DND-41 (cell line): ENCODE results near the gene AMPD2.
A peak's percentile ranks its signal among the peaks of the same experiment; 100 is the strongest.

ENCODE experiments used
- ATAC-seq: fragments of 200-7000 bp; cut with Tn5 transposase; 3 replicates; pipeline ENCODE4 v1.9.1; 2021; ENCODE audit warnings: low read depth; ENCODE audit not compliant: insufficient read depth
- DNase-seq: peaks from one replicate; pipeline ENCODE4 v3.0.0-alpha.2; 2020
- H2AFZ ChIP-seq: 2 replicates; pipeline ENCODE4 v1.6.0; 2012; ENCODE audit warnings: low read depth, low read length
- H3K27ac ChIP-seq: 2 replicates; pipeline ENCODE4 v1.5.1; 2012; ENCODE audit warnings: low read length, inconsistent platforms
- H3K27me3 ChIP-seq: fragments of 200-600 bp; sonication (generic); 2 replicates; pipeline ENCODE4 v1.6.0; 2012; ENCODE audit warnings: low read length, mild to moderate bottlenecking, inconsistent platforms; ENCODE audit not compliant: insufficient read depth, poor library complexity
- H3K36me3 ChIP-seq: 2 replicates; pipeline ENCODE4 v1.5.1; 2012; ENCODE audit warnings: low read length, inconsistent platforms; ENCODE audit not compliant: insufficient read depth
- H3K4me1 ChIP-seq: 2 replicates; pipeline ENCODE4 v1.5.1; 2012; ENCODE audit warnings: mild to moderate bottlenecking, low read length; ENCODE audit not compliant: insufficient read depth
- H3K4me2 ChIP-seq: 2 replicates; pipeline ENCODE4 v1.6.0; 2012; ENCODE audit warnings: mild to moderate bottlenecking, moderate library complexity, low read length, inconsistent platforms; ENCODE audit not compliant: insufficient read depth
- H3K4me3 ChIP-seq, 2 experiments: fragments of 200-600 bp in 1 of 2; shearing (Covaris generic) in 1 of 2; 2 replicates each; pipeline ENCODE4 v1.5.1; 2012 to 2016; ENCODE audit warnings: inconsistent platforms in 2 of 2, low read length in 2 of 2, mild to moderate bottlenecking in 2 of 2, low read depth in 1 of 2, moderate library complexity in 1 of 2
- H3K79me2 ChIP-seq: 2 replicates; pipeline ENCODE4 v1.6.0; 2012; ENCODE audit warnings: low read length, inconsistent platforms; ENCODE audit not compliant: insufficient read depth
- H3K9ac ChIP-seq: 2 replicates; pipeline ENCODE4 v1.6.0; 2012; ENCODE audit warnings: low read depth, mild to moderate bottlenecking, inconsistent platforms, low read length, moderate library complexity
- H3K9me3 ChIP-seq: 2 replicates; pipeline ENCODE4 v1.5.1; 2012; ENCODE audit warnings: low read length, moderate library complexity, mild to moderate bottlenecking, inconsistent platforms; ENCODE audit not compliant: insufficient read depth, severe bottlenecking
- H4K20me1 ChIP-seq: 2 replicates; pipeline ENCODE4 v1.6.0; 2012; ENCODE audit warnings: low read length; ENCODE audit not compliant: insufficient read depth
- EZH2 ChIP-seq: IDR thresholded peaks from 3 replicates; pipeline ENCODE4 v1.6.1; 2012; ENCODE audit warnings: borderline replicate concordance, low read depth, mild to moderate bottlenecking, moderate library complexity, low read length, inconsistent platforms; ENCODE audit not compliant: severe bottlenecking
- TF ChIP-seq, protein P1 (sequence below): IDR thresholded peaks from 2 replicates; pipeline ENCODE4 v1.5.1; 2012; ENCODE audit warnings: borderline replicate concordance, low read length, moderate library complexity, mild to moderate bottlenecking; ENCODE audit not compliant: poor library complexity, severe bottlenecking; ENCODE audit errors: extremely low read depth

AMPD2 gene

GRCh38 chr1:109595531-109595930 lies 24.1 kb upstream of the AMPD2 start:
- H3K79me2 ChIP-seq = no peaks in the 10 kb centered on the region
- no peak overlapping the region for H3K9ac ChIP-seq
- ATAC-seq = no peak
- no peaks in the 10 kb centered on the region for H3K4me1 ChIP-seq
- H3K36me3 ChIP-seq = peaks cover 47% of the 10 kb centered on the region
- no peak overlapping the region for H3K27ac ChIP-seq
- no peak overlapping the region for H3K4me2 ChIP-seq
- no peaks in the 10 kb centered on the region for H4K20me1 ChIP-seq
- no peak overlapping the region for H2AFZ ChIP-seq
- H3K4me3 ChIP-seq = no peak overlapping the region
- no peaks in the 10 kb centered on the region for H3K27me3 ChIP-seq
- no peak for TF ChIP-seq EZH2
- TF ChIP-seq, protein P1, sequence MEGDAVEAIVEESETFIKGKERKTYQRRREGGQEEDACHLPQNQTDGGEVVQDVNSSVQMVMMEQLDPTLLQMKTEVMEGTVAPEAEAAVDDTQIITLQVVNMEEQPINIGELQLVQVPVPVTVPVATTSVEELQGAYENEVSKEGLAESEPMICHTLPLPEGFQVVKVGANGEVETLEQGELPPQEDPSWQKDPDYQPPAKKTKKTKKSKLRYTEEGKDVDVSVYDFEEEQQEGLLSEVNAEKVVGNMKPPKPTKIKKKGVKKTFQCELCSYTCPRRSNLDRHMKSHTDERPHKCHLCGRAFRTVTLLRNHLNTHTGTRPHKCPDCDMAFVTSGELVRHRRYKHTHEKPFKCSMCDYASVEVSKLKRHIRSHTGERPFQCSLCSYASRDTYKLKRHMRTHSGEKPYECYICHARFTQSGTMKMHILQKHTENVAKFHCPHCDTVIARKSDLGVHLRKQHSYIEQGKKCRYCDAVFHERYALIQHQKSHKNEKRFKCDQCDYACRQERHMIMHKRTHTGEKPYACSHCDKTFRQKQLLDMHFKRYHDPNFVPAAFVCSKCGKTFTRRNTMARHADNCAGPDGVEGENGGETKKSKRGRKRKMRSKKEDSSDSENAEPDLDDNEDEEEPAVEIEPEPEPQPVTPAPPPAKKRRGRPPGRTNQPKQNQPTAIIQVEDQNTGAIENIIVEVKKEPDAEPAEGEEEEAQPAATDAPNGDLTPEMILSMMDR = no peak
- H3K9me3 ChIP-seq = no peaks in the 10 kb centered on the region
- DNase-seq = no peak

DNA sequence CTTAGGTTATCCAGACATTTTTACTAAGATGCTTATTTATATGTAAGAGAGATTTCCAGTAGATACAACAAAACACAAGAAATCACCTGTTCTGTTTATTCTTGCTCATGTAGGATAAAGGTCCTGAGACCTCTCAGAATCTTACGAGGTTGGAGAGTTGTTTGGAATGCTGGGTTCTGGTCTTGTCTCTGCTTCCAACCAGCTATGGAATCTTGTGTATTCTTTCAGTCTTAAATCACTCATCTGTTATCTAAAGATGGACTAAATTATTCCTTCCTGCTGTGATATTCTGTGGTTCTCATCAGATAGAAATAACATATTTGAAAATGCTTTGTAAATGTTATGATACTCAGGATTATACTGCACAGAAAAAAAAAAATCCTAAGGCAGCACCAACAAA lies 21.5 kb upstream of the AMPD2 start:
- DNase-seq (no peak), ATAC-seq (no peak)
- Histone ChIP-seq H3K4me3 (no peak overlapping the region), H3K4me1 (no peaks in the 10 kb centered on the region), H2AFZ (no peak overlapping the region), H3K9ac (no peak overlapping the region), H3K36me3 (peaks cover 22% of the 10 kb centered on the region; the same call in 1 of the 2 replicates), H3K27ac (no peak overlapping the region), H3K4me2 (no peak overlapping the region), H3K9me3 (no peaks in the 10 kb centered on the region), H4K20me1 (no peaks in the 10 kb centered on the region), H3K79me2 (no peaks in the 10 kb centered on the region), H3K27me3 (no peaks in the 10 kb centered on the region)
- TF ChIP-seq, protein P1 = no peak
- TF ChIP-seq EZH2 = no peak

- no peak overlapping the region for H3K27ac ChIP-seq
- H3K4me2 ChIP-seq = no peak overlapping the region
- H3K4me1 ChIP-seq = no peaks in the 10 kb centered on the region
- H4K20me1 ChIP-seq = no peaks in the 10 kb centered on the region
- TF ChIP-seq, protein P1 = peak; percentile 28
- no peak for TF ChIP-seq EZH2
- peaks cover 17% of the 10 kb centered on the region; the same call in 1 of the 2 replicates for H3K36me3 ChIP-seq
- no peak overlapping the region for H3K9ac ChIP-seq
- H3K9me3 ChIP-seq = no peaks in the 10 kb centered on the region
- H3K79me2 ChIP-seq = no peaks in the 10 kb centered on the region
- no peak overlapping the region for H2AFZ ChIP-seq
- peak; percentile 67 for ATAC-seq
- H3K4me3 ChIP-seq = no peak overlapping the region
- DNase-seq = no peak
- H3K27me3 ChIP-seq = no peaks in the 10 kb centered on the region
Measured at GRCh38 chr1:109598655-109599054, 21.0 kb upstream of the AMPD2 start.

DNA sequence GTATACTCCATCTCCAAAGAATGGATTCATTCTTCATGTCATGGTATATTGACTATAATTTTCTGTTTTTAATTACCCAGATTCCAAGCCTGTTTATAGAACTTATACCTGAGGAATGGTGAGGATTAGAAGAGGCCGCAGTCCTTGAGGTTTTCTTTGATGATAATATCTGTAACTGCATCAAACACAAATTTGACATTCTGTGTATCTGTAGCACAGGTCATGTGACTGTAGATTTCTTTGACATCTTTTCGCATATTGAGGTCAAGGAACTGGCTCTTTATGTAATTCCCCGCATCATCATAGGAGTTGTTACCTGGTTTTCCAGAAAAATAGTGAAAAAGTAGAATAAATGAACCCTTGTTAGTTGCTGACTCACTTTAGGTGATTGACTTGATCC lies 16.4 kb upstream of the AMPD2 start:
- Histone ChIP-seq H3K9me3 (no peaks in the 10 kb centered on the region), H3K36me3 (no peaks in the 10 kb centered on the region), H3K4me2 (no peak overlapping the region), H3K79me2 (no peaks in the 10 kb centered on the region), H3K4me1 (no peaks in the 10 kb centered on the region), H3K9ac (no peak overlapping the region), H3K4me3 (no peak overlapping the region), H2AFZ (no peak overlapping the region), H3K27ac (no peak overlapping the region), H4K20me1 (no peaks in the 10 kb centered on the region), H3K27me3 (no peaks in the 10 kb centered on the region)
- TF ChIP-seq, protein P1 = no peak
- ATAC-seq (peak; percentile 49; the same call in 1 of the 3 replicates), DNase-seq (no peak)
